GM12891 (cell line): ENCODE data around the gene SLC2A4.
"Not testable (repeated sequence)": the region's sequence is repeated elsewhere in the genome, so short reads cannot be mapped to it uniquely, and the experiment has no call there.

ENCODE experiments used
- DNase-seq: peaks from one replicate; pipeline ENCODE4 v3.0.0; 2011; ENCODE audit warnings: low spot score; ENCODE audit not compliant: insufficient read length
- FAIRE-seq: peaks from 2 replicates; lab custom pipeline; 2011; peaks lifted over from hg19 to GRCh38; lab: Jason Lieb, UNC
- PAX5 ChIP-seq: IDR thresholded peaks from 2 replicates; pipeline ENCODE4 v1.6.1; 2011; ENCODE audit warnings: low read length, moderate library complexity, mild to moderate bottlenecking; ENCODE audit not compliant: insufficient read depth, severe bottlenecking
- POLR2A ChIP-seq: IDR thresholded peaks from 2 replicates; pipeline ENCODE4 v1.6.1; 2011; ENCODE audit warnings: low read depth, low read length, control low read depth
- POLR2AphosphoS5 ChIP-seq: IDR thresholded peaks from 2 replicates; pipeline ENCODE4 v1.6.1; 2011; ENCODE audit warnings: low read depth, low read length, control low read depth
- POU2F2 ChIP-seq: IDR thresholded peaks from 2 replicates; pipeline ENCODE4 v1.6.1; 2011; ENCODE audit warnings: low read depth, mild to moderate bottlenecking, control low read depth, low read length, moderate library complexity
- SPI1 ChIP-seq: IDR thresholded peaks from 2 replicates; pipeline ENCODE4 v1.6.1; 2011; ENCODE audit warnings: low read depth, low read length, control low read depth
- TAF1 ChIP-seq: IDR thresholded peaks from 2 replicates; pipeline ENCODE4 v1.6.1; 2011; ENCODE audit warnings: low read depth, low read length, control low read depth

Gene SLC2A4

GRCh38 chr17:7325031-7325528 lies 43.6 kb downstream of the SLC2A4 start:
- DNase-seq (no peak), FAIRE-seq (no peak)
- TF ChIP-seq PAX5 (no peak), TAF1 (no peak), POLR2AphosphoS5 (no peak), POU2F2 (no peak), SPI1 (no peak), POLR2A (no peak)

GRCh38 chr17:7326186-7326585 lies 44.7 kb downstream of the SLC2A4 start:
- no peak for DNase-seq
- FAIRE-seq: no peak
- no peak for TF ChIP-seq TAF1
- no peak for TF ChIP-seq SPI1
- TF ChIP-seq POU2F2: no peak
- TF ChIP-seq PAX5: no peak
- no peak for TF ChIP-seq POLR2A
- no peak for TF ChIP-seq POLR2AphosphoS5

- FAIRE-seq (no peak), DNase-seq (no peak)
- no peak for TF ChIP-seq SPI1
- TF ChIP-seq POLR2AphosphoS5: no peak
- no peak for TF ChIP-seq POU2F2
- no peak for TF ChIP-seq TAF1
- no peak for TF ChIP-seq PAX5
- no peak for TF ChIP-seq POLR2A
Observed at GRCh38 chr17:7327056-7327455, 45.5 kb downstream of the SLC2A4 start.

- no peak for TF ChIP-seq SPI1
- no peak for TF ChIP-seq PAX5
- no peak for TF ChIP-seq POU2F2
- no peak for TF ChIP-seq TAF1
- TF ChIP-seq POLR2AphosphoS5: no peak
- TF ChIP-seq POLR2A: no peak
- DNase-seq: no peak
- no peak for FAIRE-seq
Observed at GRCh38 chr17:7327501-7327900, 46.0 kb downstream of the SLC2A4 start.

- DNase-seq (no peak), FAIRE-seq (no peak)
- TF ChIP-seq TAF1 (no peak), SPI1 (no peak), POLR2A (no peak)
Observed at GRCh38 chr17:7328009-7328408, 46.5 kb downstream of the SLC2A4 start.

- no peak for FAIRE-seq
Observed at GRCh38 chr17:7328840-7329373, 47.4 kb downstream of the SLC2A4 start, which contains the start of gene NEURL4. NEURL4 (minus strand) TSS chr17:7329335; CDS start chr17:7329312, 23 bp downstream.

GRCh38 chr17:7329374-7329996 lies 48.0 kb downstream of the SLC2A4 start:
- FAIRE-seq (peak; percentile 100), DNase-seq (peak; percentile 99)
- TF ChIP-seq POU2F2 (no peak), POLR2AphosphoS5 (peak; percentile 28; the same call in 1 of the 2 replicates), PAX5 (no peak), POLR2A (peak; percentile 64; the same call in 1 of the 2 replicates), TAF1 (peak; percentile 37; the same call in 1 of the 2 replicates), SPI1 (no peak)

More at GRCh38 chr17:7328840-7329373, 47.4 kb downstream of the SLC2A4 start, which contains the start of gene NEURL4:
- no peak for DNase-seq
- TF ChIP-seq PAX5 (no peak), TAF1 (no peak)

- DNase-seq: peak; percentile 84
- peak; percentile 87 for FAIRE-seq
- TF ChIP-seq PAX5: no peak
- no peak for TF ChIP-seq TAF1
- no peak for TF ChIP-seq SPI1
- TF ChIP-seq POU2F2: no peak
- no peak for TF ChIP-seq POLR2A
Observed at GRCh38 chr17:7329997-7330637, 48.6 kb downstream of the SLC2A4 start.

GRCh38 chr17:7330638-7331015 lies 49.1 kb downstream of the SLC2A4 start:
- TF ChIP-seq POU2F2 (no peak), POLR2AphosphoS5 (no peak), PAX5 (no peak), POLR2A (no peak)
- no peak for DNase-seq
- no peak for FAIRE-seq

- DNase-seq (no peak), FAIRE-seq (no peak)
- TF ChIP-seq PAX5 (no peak), POU2F2 (no peak), TAF1 (no peak), SPI1 (no peak)
Observed at GRCh38 chr17:7332111-7332510, 50.6 kb downstream of the SLC2A4 start.

- peak; percentile 85 for FAIRE-seq
- not testable (repeated sequence) for DNase-seq
Observed at GRCh38 chr17:7332600-7333069, 51.1 kb downstream of the SLC2A4 start.
